Endothelial cell of umbilical vein (primary cell): Measurements from ENCODE around the gene HPCAL4. TPM values are rescaled to one million over a fixed set of nuclear protein-coding genes. Genes with fewer than 3 reads are reported as not detected.

Source experiments
- BruUV-seq: library from RNA; stranded (reverse); fragments of 400-500 nt; replicated peaks from 2 replicates; lab custom pipeline; 2021; lab: Mats Ljungman, UMichigan
- CTCF ChIA-PET: fragments of 300-600, 350-600 bp; sonication (Branson Sonifier 250); formaldehyde crosslinking; loops from one replicate; lab custom pipeline; 2021; ENCODE audit warnings: antibody characterized with exemption, inconsistent platforms; lab: Charles Lee
- POLR2A ChIA-PET: fragments of 300-600, 350-600 bp; sonication (Branson Sonifier 250); formaldehyde crosslinking; loops from one replicate; lab custom pipeline; 2021; ENCODE audit warnings: antibody characterized with exemption, inconsistent platforms; lab: Charles Lee
- DNase-seq: peaks from one replicate; pipeline ENCODE4 v3.0.0-alpha.2; 2011; ENCODE audit warnings: low read depth, low spot score
- FAIRE-seq: peaks from 2 replicates; lab custom pipeline; 2011; peaks lifted over from hg19 to GRCh38; lab: Jason Lieb, UNC
- H2AFZ ChIP-seq: 2 replicates; pipeline ENCODE4 v1.6.0; 2012; ENCODE audit warnings: low read depth, low read length, control low read depth, inconsistent platforms
- H3K27ac ChIP-seq: 2 replicates; pipeline ENCODE4 v1.5.1; 2011; ENCODE audit warnings: low read depth, mild to moderate bottlenecking, control low read depth, low read length, moderate library complexity; ENCODE audit not compliant: insufficient read depth
- H3K27me3 ChIP-seq, 2 experiments: 2 replicates each; pipeline versions ENCODE4 v1.6.0 to v1.6.1; 2011; ENCODE audit warnings: low read length in 2 of 2, mixed read lengths in 1 of 2; ENCODE audit not compliant: control insufficient read depth in 2 of 2, insufficient read depth in 2 of 2
- H3K36me3 ChIP-seq, 2 experiments: 2 replicates in 1 of 2; 3 replicates in 1 of 2; pipeline ENCODE4 v1.5.1; 2011; ENCODE audit warnings: low read length in 2 of 2, mild to moderate bottlenecking in 1 of 2, moderate library complexity in 1 of 2; ENCODE audit not compliant: control insufficient read depth in 2 of 2, insufficient read depth in 2 of 2; ENCODE audit errors: extremely low read depth in 1 of 2
- H3K4me1 ChIP-seq: 3 replicates; pipeline ENCODE4 v1.5.1; 2011; ENCODE audit warnings: mild to moderate bottlenecking, low read length; ENCODE audit not compliant: control insufficient read depth, insufficient read depth; ENCODE audit errors: extremely low read depth
- H3K4me2 ChIP-seq: 2 replicates; pipeline ENCODE4 v1.6.1; 2011; ENCODE audit warnings: low read length, control low read depth, mixed read lengths; ENCODE audit not compliant: insufficient read depth
- H3K4me3 ChIP-seq, 3 experiments: fragments of 200-600 bp in 1 of 3; sonication (generic), shearing (Covaris generic) in 1 of 3; replicated peaks in 1 of 3; 2 replicates each; pipeline ENCODE4 v1.5.1; 2011 to 2016; ENCODE audit warnings: control low read depth in 3 of 3, low read length in 3 of 3, mild to moderate bottlenecking in 2 of 3, inconsistent platforms in 1 of 3, low read depth in 1 of 3, moderate library complexity in 1 of 3; ENCODE audit not compliant: insufficient read depth in 1 of 3
- H3K79me2 ChIP-seq: 2 replicates; pipeline ENCODE4 v1.6.0; 2012; ENCODE audit warnings: low read length, inconsistent platforms; ENCODE audit not compliant: control insufficient read depth, insufficient read depth
- H3K9ac ChIP-seq: replicated peaks from 2 replicates; pipeline ENCODE3; 2011; ENCODE audit warnings: low read length, control low read depth; ENCODE audit not compliant: insufficient read depth; ENCODE audit errors: extremely low read depth
- H3K9me1 ChIP-seq: replicated peaks from 3 replicates; pipeline ENCODE4 v1.6.0; 2011; ENCODE audit warnings: mild to moderate bottlenecking, low read length; ENCODE audit not compliant: control insufficient read depth, insufficient read depth; ENCODE audit errors: extremely low read depth
- H3K9me3 ChIP-seq: replicated peaks from 2 replicates; pipeline ENCODE4 v1.5.1; 2012; ENCODE audit warnings: low read length, inconsistent platforms; ENCODE audit not compliant: control insufficient read depth, insufficient read depth
- H4K20me1 ChIP-seq: replicated peaks from 2 replicates; pipeline ENCODE3; 2011; ENCODE audit warnings: mild to moderate bottlenecking, low read length; ENCODE audit not compliant: control insufficient read depth, insufficient read depth; ENCODE audit errors: extremely low read depth
- CTCF ChIP-seq, 2 donors: IDR thresholded peaks; 1 replicate in 1 of 2; 2 replicates in 1 of 2; pipeline ENCODE4 v1.5.1; 2011; ENCODE audit warnings: low read length in 2 of 2, mild to moderate bottlenecking in 2 of 2, moderate library complexity in 2 of 2, control low read depth in 1 of 2, inconsistent platforms in 1 of 2, low read depth in 1 of 2; ENCODE audit not compliant: insufficient read depth in 1 of 2; ENCODE audit errors: extremely low read depth in 1 of 2
- EZH2 ChIP-seq: IDR thresholded peaks from 2 replicates; pipeline ENCODE4 v1.6.1; 2012; ENCODE audit warnings: borderline replicate concordance, low read depth, mild to moderate bottlenecking, moderate library complexity, low read length, inconsistent platforms; ENCODE audit not compliant: severe bottlenecking
- FOS ChIP-seq: IDR thresholded peaks from 2 replicates; pipeline ENCODE4 v1.6.1; 2011; ENCODE audit warnings: mild to moderate bottlenecking, low read length, moderate library complexity, borderline replicate concordance; ENCODE audit not compliant: insufficient read depth
- GATA2 ChIP-seq: IDR thresholded peaks from 2 replicates; pipeline ENCODE4 v1.7.0; 2011; ENCODE audit warnings: low read depth, mild to moderate bottlenecking, moderate library complexity, mixed read lengths, low read length; ENCODE audit not compliant: insufficient read length, insufficient read depth
- JUN ChIP-seq: IDR thresholded peaks from 2 replicates; pipeline ENCODE4 v1.6.1; 2011; ENCODE audit warnings: borderline replicate concordance, low read depth; ENCODE audit not compliant: insufficient read length, insufficient read depth
- MAX ChIP-seq: IDR thresholded peaks from 2 replicates; pipeline ENCODE4 v1.6.1; 2011; ENCODE audit not compliant: insufficient read depth, insufficient read length
- MYC ChIP-seq: IDR thresholded peaks from one replicate; pipeline ENCODE4 v1.6.1; 2011; ENCODE audit warnings: mild to moderate bottlenecking, low read depth, low read length
- POLR2A ChIP-seq: IDR thresholded peaks from 2 replicates; pipeline ENCODE4 v1.6.1; 2012; ENCODE audit warnings: low read depth, mild to moderate bottlenecking, control low read depth, low read length
- POLR2AphosphoS5 ChIP-seq: IDR thresholded peaks from 2 replicates; pipeline ENCODE4 v1.6.1; 2012; ENCODE audit warnings: low read depth, mild to moderate bottlenecking, control low read depth, low read length, moderate library complexity; ENCODE audit not compliant: insufficient read depth
- dilution Hi-C: fragments of 300-500 bp; cut with MboI; formaldehyde crosslinking; loops from one replicate; pipeline ENCODE4 v1.15.0; 2019; ENCODE audit warnings: low sequenced_read_pairs; ENCODE audit not compliant: extremely low pct_ligation_motif_present
- intact Hi-C: fragments of 100-400 bp; cut with micrococcal nuclease; formaldehyde crosslinking; loops from one replicate; pipeline ENCODE4 v1.10.0; 2022
- polyA plus RNA-seq, 4 experiments: library from polyadenylated mRNA; depleted of rRNA in 3 of 4; stranded (reverse) in 3 of 4; unstranded in 1 of 4; fragments of >200 nt; gene quantifications; 2 replicates each; pipeline versions ENCODE4 v1.2.1 to v1.2.3, GENCODE V29; 2011 to 2012; ENCODE audit warnings: missing spikeins in 1 of 4
- total RNA-seq: library from RNA; stranded (reverse); gene quantifications from 2 replicates; pipeline ENCODE4 v1.2.3, GENCODE V29; 2021

Gene HPCAL4
- total and polyA plus RNA-seq, 2 donors (not counting 3 experiments of a cell fraction or from before 2014, with no cell fraction given) = not detected

GRCh38 chr1:39694026-39694425 lies 2.8 kb upstream of the HPCAL4 start:
- no peak overlapping the region for H3K27ac ChIP-seq
- H3K4me2 ChIP-seq = no peak overlapping the region
- no peaks in the 10 kb centered on the region for H3K9me3 ChIP-seq
- H3K4me1 ChIP-seq = no peaks in the 10 kb centered on the region
- no peak overlapping the region for H3K4me3 ChIP-seq
- H3K79me2 ChIP-seq = no peaks in the 10 kb centered on the region
- dilution Hi-C loops = no loop called here
- H3K9me1 ChIP-seq = no peaks in the 10 kb centered on the region
- DNase-seq (no peak), FAIRE-seq (no peak)
- CTCF ChIA-PET = interaction anchor here (1.3 to 1.7 kb wide), 2 partner anchors 21 to 88 kb away, joined by 5 to 6 read pairs; no protein-coding TSS in a partner anchor
- POLR2A ChIA-PET = no interaction called here
- H3K9ac ChIP-seq = no peak overlapping the region
- H3K27me3 ChIP-seq = peaks cover 68 to 74% of the 10 kb centered on the region in 2 experiments
- H2AFZ ChIP-seq = no peak overlapping the region
- no peak for TF ChIP-seq GATA2
- TF ChIP-seq FOS = no peak
- no peak for TF ChIP-seq CTCF (IDR thresholded peaks at IDR 0.05; ENCODE audit: extremely low read depth in 1 of 2, insufficient read depth in 1 of 2, low read depth in 1 of 2, low read length in 2 of 2)
- TF ChIP-seq MAX = no peak
- TF ChIP-seq POLR2AphosphoS5 = no peak
- TF ChIP-seq MYC = no peak
- TF ChIP-seq EZH2 = no peak
- TF ChIP-seq POLR2A = no peak
- TF ChIP-seq JUN = no peak
- no peaks in the 10 kb centered on the region for H4K20me1 ChIP-seq
- intact Hi-C loops = no loop called here
- BruUV-seq = no TSS peak
- H3K36me3 ChIP-seq = no peaks in the 10 kb centered on the region
